DOHH2 (cell line): ENCODE measurements around the gene CALML6.

Experiments
- H3F3A ChIP-seq: fragments of 200-600 bp; sonication (generic), shearing (Covaris generic); 2 replicates; pipeline ENCODE4 v1.6.0; 2016; ENCODE audit warnings: antibody characterized with exemption, mild to moderate bottlenecking; ENCODE audit not compliant: control insufficient read depth, insufficient read depth
- H3K27ac ChIP-seq: fragments of 200-600 bp; sonication (generic); 2 replicates; pipeline ENCODE4 v1.5.1; 2014; ENCODE audit warnings: low read depth, mild to moderate bottlenecking, low read length, moderate library complexity
- H3K27me3 ChIP-seq: fragments of 200-600 bp; sonication (generic); 2 replicates; pipeline ENCODE4 v1.6.1; 2014; ENCODE audit warnings: mild to moderate bottlenecking, low read length, mixed read lengths; ENCODE audit not compliant: control insufficient read depth
- H3K36me3 ChIP-seq: fragments of 200-600 bp; sonication (generic); 2 replicates; pipeline ENCODE4 v1.6.1; 2014; ENCODE audit warnings: mild to moderate bottlenecking, low read length, moderate library complexity, mixed read lengths; ENCODE audit not compliant: control insufficient read depth
- H3K4me1 ChIP-seq: fragments of 200-600 bp; sonication (generic); 2 replicates; pipeline ENCODE4 v1.6.1; 2014; ENCODE audit warnings: mild to moderate bottlenecking, low read length, mixed read lengths; ENCODE audit not compliant: control insufficient read depth
- H3K4me2 ChIP-seq: fragments of 200-600 bp; sonication (generic); 2 replicates; pipeline ENCODE4 v1.6.0; 2014; ENCODE audit warnings: mild to moderate bottlenecking, low read length, moderate library complexity
- H3K4me3 ChIP-seq: fragments of 200-600 bp; sonication (generic); 2 replicates; pipeline ENCODE4 v1.5.1; 2014; ENCODE audit warnings: mild to moderate bottlenecking, low read length, mixed read lengths
- H3K79me2 ChIP-seq: fragments of 200-600 bp; sonication (generic); 2 replicates; pipeline ENCODE4 v1.6.1; 2014; ENCODE audit warnings: mild to moderate bottlenecking, low read length, mixed read lengths; ENCODE audit not compliant: control insufficient read depth
- H3K9me2 ChIP-seq: fragments of 200-600 bp; sonication (generic); replicated peaks from 2 replicates; pipeline ENCODE4 v1.6.1; 2014; ENCODE audit warnings: mild to moderate bottlenecking, low read length, mixed read lengths; ENCODE audit not compliant: control insufficient read depth
- H3K9me3 ChIP-seq: fragments of 200-600 bp; sonication (generic); 2 replicates; pipeline ENCODE4 v1.6.1; 2014; ENCODE audit warnings: antibody characterized with exemption, low read length, mixed read lengths; ENCODE audit not compliant: control insufficient read depth, insufficient read depth
- H4K20me1 ChIP-seq: fragments of 200-600 bp; sonication (generic); 2 replicates; pipeline ENCODE4 v1.6.0; 2014; ENCODE audit warnings: low read depth, mild to moderate bottlenecking, antibody characterized with exemption, low read length, moderate library complexity; ENCODE audit not compliant: control insufficient read depth, insufficient read depth
- EZH2phosphoT487 ChIP-seq: fragments of 200-600 bp; sonication (generic); IDR thresholded peaks from 2 replicates; pipeline ENCODE4 v1.6.1; 2017; ENCODE audit warnings: borderline replicate concordance, mild to moderate bottlenecking, antibody characterized with exemption, low read length, moderate library complexity, mixed read lengths
- TF ChIP-seq, protein P1 (sequence below): fragments of 200-600 bp; sonication (generic); IDR thresholded peaks from one replicate; pipeline ENCODE4 v1.5.1; 2014; ENCODE audit warnings: antibody characterized with exemption, mild to moderate bottlenecking, low read depth, low read length; ENCODE audit not compliant: poor library complexity, severe bottlenecking

The CALML6 gene

GRCh38 chr1:1911350-1912041 is 3.6 kb upstream of the CALML6 start:
- Histone ChIP-seq H4K20me1 (no peaks in the 10 kb centered on the region), H3K9me3 (no peaks in the 10 kb centered on the region), H3K4me2 (no peak overlapping the region), H3K27me3 (peaks cover 9% of the 10 kb centered on the region; the same call in 1 of the 2 replicates), H3F3A (no peaks in the 10 kb centered on the region; the same call in 1 of the 2 replicates), H3K79me2 (peaks cover 7% of the 10 kb centered on the region), H3K4me1 (peaks cover 32% of the 10 kb centered on the region), H3K36me3 (no peaks in the 10 kb centered on the region), H3K4me3 (no peak overlapping the region), H3K9me2 (no peaks in the 10 kb centered on the region), H3K27ac (no peak overlapping the region)
- TF ChIP-seq EZH2phosphoT487, result no peak

DNA sequence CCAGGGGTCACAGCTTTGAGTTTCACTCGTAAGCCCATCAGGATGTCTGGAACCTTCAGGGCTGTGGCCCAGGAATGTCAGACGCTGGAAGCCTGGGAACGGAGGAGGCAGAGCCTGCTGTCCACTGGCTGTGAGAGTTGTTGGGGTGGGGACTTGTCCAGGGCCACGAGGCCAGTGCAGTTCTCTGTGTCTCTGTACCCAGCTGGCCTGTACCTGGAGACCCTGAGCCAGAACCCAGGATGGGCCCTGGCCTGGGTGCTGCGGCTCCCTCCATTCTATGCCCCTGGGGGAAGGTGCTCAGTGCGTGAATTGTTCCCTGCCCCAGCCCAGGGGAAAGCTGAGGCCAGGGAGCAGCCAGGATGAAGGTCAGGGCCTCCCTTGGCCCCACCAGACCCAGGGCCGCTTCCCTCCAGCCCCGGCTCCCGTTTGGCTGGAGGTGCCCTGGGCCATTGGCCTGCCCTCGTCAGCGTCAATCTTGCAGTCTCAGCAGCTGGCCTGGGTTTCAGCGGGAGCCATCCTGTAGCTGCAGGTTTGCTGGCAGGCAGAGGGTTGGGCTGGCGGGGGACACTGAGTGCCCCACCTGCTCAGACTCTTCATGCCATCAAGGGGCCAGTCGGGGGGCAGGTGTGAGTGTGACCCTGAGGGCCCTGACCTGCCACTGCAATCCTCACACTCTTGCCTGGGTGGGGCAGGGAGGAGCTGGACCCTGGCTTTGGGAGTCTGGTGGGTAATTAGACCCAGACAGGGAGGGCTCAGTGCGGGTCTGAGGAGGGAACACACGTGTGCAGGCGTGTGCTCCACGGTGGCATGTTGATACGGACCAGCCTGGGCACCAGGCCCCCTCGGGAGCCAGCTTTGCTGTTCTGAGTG is 724 bp upstream of the CALML6 start:
- H3K4me3 ChIP-seq, result no peak overlapping the region
- H3K4me2 ChIP-seq, result no peak overlapping the region
- H3K4me1 ChIP-seq, result peaks cover 18% of the 10 kb centered on the region
- no peaks in the 10 kb centered on the region for H3K79me2 ChIP-seq
- no peaks in the 10 kb centered on the region for H3K9me3 ChIP-seq
- H3K36me3 ChIP-seq, result no peaks in the 10 kb centered on the region
- H3F3A ChIP-seq, result no peaks in the 10 kb centered on the region
- no peak overlapping the region for H3K27ac ChIP-seq
- no peak for TF ChIP-seq EZH2phosphoT487
- peaks cover 16% of the 10 kb centered on the region; the same call in 1 of the 2 replicates for H3K27me3 ChIP-seq
- no peaks in the 10 kb centered on the region for H3K9me2 ChIP-seq
- no peaks in the 10 kb centered on the region for H4K20me1 ChIP-seq

DNA sequence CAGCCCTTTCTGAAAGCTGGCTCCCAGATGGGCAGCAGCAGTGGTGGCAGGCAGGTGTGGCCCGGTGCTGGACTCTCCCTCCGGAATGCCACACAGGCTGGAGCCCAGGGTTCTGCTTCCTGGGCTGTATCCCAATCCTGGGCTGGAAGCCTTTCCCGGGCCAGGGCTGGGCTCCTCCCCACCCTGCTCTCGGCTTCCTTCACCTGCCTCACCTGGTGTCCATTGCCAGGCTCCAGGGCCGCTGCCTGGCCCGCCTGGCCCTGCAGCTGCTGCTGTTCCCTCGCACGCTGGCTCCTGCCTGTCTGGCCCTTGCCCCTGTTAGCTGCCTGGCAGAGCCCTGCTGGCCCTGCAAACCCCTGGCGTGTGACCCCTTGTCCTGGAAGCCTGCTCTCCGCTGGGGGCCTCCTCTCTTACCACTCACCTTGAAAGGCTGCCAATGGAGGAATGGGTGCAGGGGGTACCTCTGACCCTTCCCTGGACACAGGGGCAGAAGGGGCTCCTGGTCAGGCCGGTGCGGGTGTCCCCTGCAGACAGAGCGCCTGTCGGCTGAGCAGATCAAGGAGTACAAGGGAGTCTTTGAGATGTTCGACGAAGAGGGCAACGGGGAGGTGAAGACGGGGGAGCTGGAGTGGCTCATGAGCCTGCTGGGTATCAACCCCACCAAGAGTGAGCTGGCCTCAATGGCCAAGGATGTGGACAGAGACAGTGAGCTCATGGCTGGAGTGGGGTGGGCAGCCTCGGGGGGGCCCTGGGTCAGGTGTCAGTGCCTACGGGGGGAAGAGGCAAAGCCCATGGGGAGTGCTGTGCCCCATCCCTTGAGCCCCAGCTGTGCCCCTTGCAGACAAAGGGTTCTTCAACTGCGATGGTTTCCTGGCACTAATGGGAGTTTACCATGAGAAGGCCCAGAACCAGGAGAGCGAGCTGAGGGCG is 1.1 kb downstream of the CALML6 start:
- H3K4me1 ChIP-seq, result peaks cover 14% of the 10 kb centered on the region
- H3K9me2 ChIP-seq, result no peaks in the 10 kb centered on the region
- no peaks in the 10 kb centered on the region for H4K20me1 ChIP-seq
- H3K4me2 ChIP-seq, result no peak overlapping the region
- H3K79me2 ChIP-seq, result no peaks in the 10 kb centered on the region
- peaks cover 16% of the 10 kb centered on the region; the same call in 1 of the 2 replicates for H3K27me3 ChIP-seq
- no peak overlapping the region for H3K27ac ChIP-seq
- no peak overlapping the region for H3K4me3 ChIP-seq
- H3K36me3 ChIP-seq, result no peaks in the 10 kb centered on the region
- no peak for TF ChIP-seq EZH2phosphoT487
- TF ChIP-seq, protein P1, sequence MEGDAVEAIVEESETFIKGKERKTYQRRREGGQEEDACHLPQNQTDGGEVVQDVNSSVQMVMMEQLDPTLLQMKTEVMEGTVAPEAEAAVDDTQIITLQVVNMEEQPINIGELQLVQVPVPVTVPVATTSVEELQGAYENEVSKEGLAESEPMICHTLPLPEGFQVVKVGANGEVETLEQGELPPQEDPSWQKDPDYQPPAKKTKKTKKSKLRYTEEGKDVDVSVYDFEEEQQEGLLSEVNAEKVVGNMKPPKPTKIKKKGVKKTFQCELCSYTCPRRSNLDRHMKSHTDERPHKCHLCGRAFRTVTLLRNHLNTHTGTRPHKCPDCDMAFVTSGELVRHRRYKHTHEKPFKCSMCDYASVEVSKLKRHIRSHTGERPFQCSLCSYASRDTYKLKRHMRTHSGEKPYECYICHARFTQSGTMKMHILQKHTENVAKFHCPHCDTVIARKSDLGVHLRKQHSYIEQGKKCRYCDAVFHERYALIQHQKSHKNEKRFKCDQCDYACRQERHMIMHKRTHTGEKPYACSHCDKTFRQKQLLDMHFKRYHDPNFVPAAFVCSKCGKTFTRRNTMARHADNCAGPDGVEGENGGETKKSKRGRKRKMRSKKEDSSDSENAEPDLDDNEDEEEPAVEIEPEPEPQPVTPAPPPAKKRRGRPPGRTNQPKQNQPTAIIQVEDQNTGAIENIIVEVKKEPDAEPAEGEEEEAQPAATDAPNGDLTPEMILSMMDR, result no peak
- no peaks in the 10 kb centered on the region for H3F3A ChIP-seq
- no peaks in the 10 kb centered on the region for H3K9me3 ChIP-seq

GRCh38 chr1:1916851-1917251 is 1.8 kb downstream of the CALML6 start:
- no peak overlapping the region for H3K4me3 ChIP-seq
- peaks cover 14% of the 10 kb centered on the region; the same call in 1 of the 2 replicates for H3K27me3 ChIP-seq
- no peaks in the 10 kb centered on the region for H3K9me3 ChIP-seq
- H4K20me1 ChIP-seq, result no peaks in the 10 kb centered on the region
- H3K4me2 ChIP-seq, result no peak overlapping the region
- H3F3A ChIP-seq, result no peaks in the 10 kb centered on the region
- no peak for TF ChIP-seq EZH2phosphoT487
- TF ChIP-seq, protein P1, result no peak
- no peaks in the 10 kb centered on the region for H3K9me2 ChIP-seq
- H3K4me1 ChIP-seq, result peaks cover 14% of the 10 kb centered on the region
- no peaks in the 10 kb centered on the region for H3K79me2 ChIP-seq
- no peak overlapping the region for H3K27ac ChIP-seq
- no peaks in the 10 kb centered on the region for H3K36me3 ChIP-seq
